GM18951 (cell line): ENCODE results near the gene RIBC2.

Experiments
- POLR2A ChIP-seq: IDR thresholded peaks from 4 replicates; pipeline ENCODE4 v1.6.1; 2011; ENCODE audit warnings: mild to moderate bottlenecking; ENCODE audit not compliant: insufficient read length, insufficient read depth; ENCODE audit errors: extremely low read depth
- in situ Hi-C: fragments of 300-500 bp; cut with MboI; formaldehyde crosslinking; loops from one replicate; pipeline ENCODE4 v1.12.0; 2022; ENCODE audit warnings: low sequenced_read_pairs, mixed read lengths, inconsistent platforms; ENCODE audit not compliant: unreplicated experiment

The RIBC2 gene

GRCh38 chr22:45476814-45477213 is 63.3 kb downstream of the RIBC2 start:
- in situ Hi-C loops: no loop called here
- no peak for TF ChIP-seq POLR2A

- in situ Hi-C loops: no loop called here
- TF ChIP-seq POLR2A: no peak
Measured at GRCh38 chr22:45477366-45478107, 64.0 kb downstream of the RIBC2 start.

GRCh38 chr22:45478108-45478771 is 64.7 kb downstream of the RIBC2 start:
- no peak for TF ChIP-seq POLR2A
- in situ Hi-C loops: no loop called here

- TF ChIP-seq POLR2A: no peak
- in situ Hi-C loops: no loop called here
Measured at GRCh38 chr22:45480717-45481116, 67.2 kb downstream of the RIBC2 start.

- in situ Hi-C loops: no loop called here
- no peak for TF ChIP-seq POLR2A
Measured at GRCh38 chr22:45481661-45482060, 68.2 kb downstream of the RIBC2 start.
